OCI-LY7 (cell line): ENCODE data around the gene ZNF705A.
"Not testable (repeated sequence)": the region's sequence is repeated elsewhere in the genome, so short reads cannot be mapped to it uniquely, and the experiment has no call there.

Experiments
- EZH2phosphoT487 ChIP-seq: fragments of 200-600 bp; sonication (generic); IDR thresholded peaks from 2 replicates; pipeline ENCODE4 v1.6.1; 2018; ENCODE audit warnings: low read depth, borderline replicate concordance, mild to moderate bottlenecking, mixed run types, antibody characterized with exemption, low read length, moderate library complexity, mixed read lengths
- TF ChIP-seq, protein P1 (sequence below): fragments of 200-600 bp; sonication (generic); conservative IDR thresholded peaks from 2 replicates; pipeline ENCODE4 v1.5.1; 2014; ENCODE audit warnings: mild to moderate bottlenecking, antibody characterized with exemption, low read length, moderate library complexity, mixed read lengths

DNA sequence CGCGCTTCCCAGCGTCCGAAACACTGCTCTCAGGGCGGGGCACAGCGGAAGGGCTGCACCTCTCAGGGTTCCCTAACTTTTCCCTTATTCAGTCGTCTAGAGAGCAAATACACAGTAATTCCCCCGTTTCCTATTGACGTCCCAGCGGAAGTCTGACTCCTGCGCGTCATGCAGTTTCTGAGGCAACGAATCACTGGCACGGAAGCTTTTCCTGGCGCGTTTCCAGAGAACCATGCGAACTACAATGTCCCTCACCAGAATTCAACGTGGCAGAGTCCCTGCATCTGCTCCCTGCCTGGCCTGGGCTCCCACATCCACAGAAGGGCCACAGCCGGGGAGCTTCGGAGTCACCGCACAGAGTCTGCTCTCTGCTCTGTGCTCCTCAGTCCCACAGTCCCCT is 64.6 kb downstream of the ZNF705A start:
- TF ChIP-seq, protein P1, sequence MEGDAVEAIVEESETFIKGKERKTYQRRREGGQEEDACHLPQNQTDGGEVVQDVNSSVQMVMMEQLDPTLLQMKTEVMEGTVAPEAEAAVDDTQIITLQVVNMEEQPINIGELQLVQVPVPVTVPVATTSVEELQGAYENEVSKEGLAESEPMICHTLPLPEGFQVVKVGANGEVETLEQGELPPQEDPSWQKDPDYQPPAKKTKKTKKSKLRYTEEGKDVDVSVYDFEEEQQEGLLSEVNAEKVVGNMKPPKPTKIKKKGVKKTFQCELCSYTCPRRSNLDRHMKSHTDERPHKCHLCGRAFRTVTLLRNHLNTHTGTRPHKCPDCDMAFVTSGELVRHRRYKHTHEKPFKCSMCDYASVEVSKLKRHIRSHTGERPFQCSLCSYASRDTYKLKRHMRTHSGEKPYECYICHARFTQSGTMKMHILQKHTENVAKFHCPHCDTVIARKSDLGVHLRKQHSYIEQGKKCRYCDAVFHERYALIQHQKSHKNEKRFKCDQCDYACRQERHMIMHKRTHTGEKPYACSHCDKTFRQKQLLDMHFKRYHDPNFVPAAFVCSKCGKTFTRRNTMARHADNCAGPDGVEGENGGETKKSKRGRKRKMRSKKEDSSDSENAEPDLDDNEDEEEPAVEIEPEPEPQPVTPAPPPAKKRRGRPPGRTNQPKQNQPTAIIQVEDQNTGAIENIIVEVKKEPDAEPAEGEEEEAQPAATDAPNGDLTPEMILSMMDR, result not testable (repeated sequence)
- not testable (repeated sequence) for TF ChIP-seq EZH2phosphoT487
